AG04449 (cell line): Measurements from ENCODE around the gene USP5.

ENCODE experiments used
- CTCF ChIA-PET: fragments of 350-600 bp; formaldehyde crosslinking; extraction: SDS; loops from one replicate; lab custom pipeline; 2021; ENCODE audit warnings: antibody characterized with exemption; lab: Yijun Ruan, JAX
- POLR2A ChIA-PET: fragments of 400-600, 350-600 bp; formaldehyde crosslinking; extraction: SDS; loops from one replicate; lab custom pipeline; 2020; ENCODE audit warnings: antibody characterized with exemption, inconsistent platforms; lab: Yijun Ruan, JAX
- DNase-seq: peaks from one replicate; pipeline ENCODE4 v3.0.0-alpha.2; 2010; ENCODE audit warnings: low read depth, low spot score
- H3K4me3 ChIP-seq: 2 replicates; pipeline ENCODE4 v1.5.1; 2011; ENCODE audit warnings: low read depth, mild to moderate bottlenecking, control low read depth, low read length
- CTCF ChIP-seq: IDR thresholded peaks from one replicate; pipeline ENCODE4 v1.5.1; 2011; ENCODE audit warnings: mild to moderate bottlenecking, moderate library complexity, low read length, control low read depth, inconsistent platforms; ENCODE audit not compliant: insufficient read depth; ENCODE audit errors: missing control alignments

Gene USP5

GRCh38 chr12:6847676-6848075 lies 4.3 kb upstream of the USP5 start:
- ChIA-PET POLR2A (interaction anchor here (8.8 kb wide), 1 partner anchor 22 kb away, joined by 164 read pairs; the partner anchor contains the start of genes SPSB2 and TPI1), CTCF (interaction anchor here (1.3 to 18.1 kb wide), 4 partner anchors 8 to 25 kb away, joined by 5 to 316 read pairs (median 10); partner anchors contain the start of genes P3H3, SPSB2 and TPI1)
- no peak overlapping the region for H3K4me3 ChIP-seq
- TF ChIP-seq CTCF, result no peak
- DNase-seq, result no peak

- H3K4me3 ChIP-seq, result no peak overlapping the region
- ChIA-PET POLR2A (interaction anchor here (4.0 to 8.8 kb wide), 2 partner anchors 8 to 20 kb away, joined by 43 to 164 read pairs; partner anchors contain the start of genes GNB3, SPSB2 and TPI1), CTCF (interaction anchor here (2.8 to 18.1 kb wide), 2 partner anchors 19 to 20 kb away, joined by 15 to 316 read pairs; partner anchors contain the start of genes P3H3 and TPI1)
- no peak for DNase-seq
- no peak for TF ChIP-seq CTCF
Measured at GRCh38 chr12:6849427-6849826, 2.5 kb upstream of the USP5 start.

GRCh38 chr12:6849976-6850560 lies 1.9 kb upstream of the USP5 start:
- DNase-seq, result no peak
- peak overlapping the region; percentile 98 for H3K4me3 ChIP-seq
- CTCF ChIA-PET, result interaction anchor here (2.1 to 18.1 kb wide), 3 partner anchors 19 to 96 kb away, joined by 15 to 316 read pairs (median 18); partner anchors contain the start of genes MLF2, P3H3 and TPI1
- POLR2A ChIA-PET, result interaction anchor here (4.0 to 8.8 kb wide), 2 partner anchors 9 to 19 kb away, joined by 43 to 164 read pairs; partner anchors contain the start of genes GNB3, SPSB2 and TPI1
- no peak for TF ChIP-seq CTCF

GRCh38 chr12:6850796-6851152 lies 1.2 kb upstream of the USP5 start:
- ChIA-PET CTCF (interaction anchor here (1.2 to 18.1 kb wide), 6 partner anchors 9 to 97 kb away, joined by 5 to 316 read pairs (median 30); partner anchors contain the start of genes GNB3, MLF2, P3H3 and PTMS), POLR2A (interaction anchor here (0.8 to 8.8 kb wide), 7 partner anchors 10 to 151 kb away, joined by 3 to 164 read pairs (median 19); partner anchors contain the start of genes GNB3, P3H3, PTMS and SPSB2)
- TF ChIP-seq CTCF, result no peak
- no peak for DNase-seq
- H3K4me3 ChIP-seq, result peak overlapping the region; percentile 98

- peak within 1 kb of the TSS; percentile 98 for H3K4me3 ChIP-seq
- peak; percentile 93 for DNase-seq
- TF ChIP-seq CTCF, result no peak
- POLR2A ChIA-PET, result interaction anchor here (0.7 to 8.8 kb wide), 11 partner anchors 10 to 312 kb away, joined by 3 to 164 read pairs (median 8); partner anchors contain the start of genes GNB3, MLF2, P3H3 and PTMS
- CTCF ChIA-PET, result interaction anchor here (1.2 to 18.1 kb wide), 7 partner anchors 10 to 98 kb away, joined by 3 to 316 read pairs (median 18); partner anchors contain the start of genes GNB3, MLF2, P3H3 and PTMS
Measured at GRCh38 chr12:6851153-6851920, 613 bp upstream of the USP5 start, which contains the start of gene CDCA3. TSS of gene CDCA3 (minus strand) at chr12:6851286. CDS start at chr12:6850952, 334 bp downstream.
